OCI-LY1 (cell line): ENCODE results near the gene CDC42EP2.

ENCODE experiments used
- CTCF ChIP-seq: fragments of 200-600 bp; sonication (generic), shearing (Covaris generic); IDR thresholded peaks from 2 replicates; pipeline ENCODE4 v1.5.1; 2017; ENCODE audit warnings: mild to moderate bottlenecking, antibody characterized with exemption, low read length, moderate library complexity, mixed read lengths
- EZH2 ChIP-seq: fragments of 200-600 bp; sonication (generic), shearing (Covaris generic); IDR thresholded peaks from 2 replicates; pipeline ENCODE4 v1.8.0; 2017; ENCODE audit warnings: borderline replicate concordance, mixed run types, mild to moderate bottlenecking, antibody characterized with exemption, low read length, moderate library complexity, mixed read lengths

GRCh38 chr11:65307298-65308229, 7.1 kb upstream of the CDC42EP2 start:
- TF ChIP-seq CTCF (no peak), EZH2 (no peak)
